Gastrocnemius medialis (tissue), 4 donors: ENCODE results near the gene CACNA1H. TPM values are rescaled to one million over a fixed set of nuclear protein-coding genes. Genes with fewer than 3 reads are reported as not detected.

Source experiments
- ATAC-seq, 2 donors: fragments of 150-250 bp; one replicate each; pipeline ENCODE4 v1.9.1; 2016
- DNase-seq, 2 donors: peaks; one replicate each; pipeline ENCODE4 v3.0.0-alpha.2; 2019
- H3K27ac ChIP-seq, 4 donors: fragments of 200-600 bp; sonication (generic); 1 replicate in 1 of 4; 2 replicates in 3 of 4; pipeline ENCODE4 v1.5.1; 2016 to 2018; ENCODE audit warnings: mild to moderate bottlenecking in 2 of 4, moderate library complexity in 1 of 4
- H3K27me3 ChIP-seq, 3 donors: fragments of 200-600 bp; sonication (generic) in 2 of 3; 1 replicate in 1 of 3; 2 replicates in 2 of 3; pipeline versions ENCODE4 v1.5.1 to v1.6.0; 2016 to 2019; ENCODE audit warnings: mild to moderate bottlenecking in 1 of 3, moderate library complexity in 1 of 3
- H3K36me3 ChIP-seq, 2 donors: fragments of 200-600 bp; sonication (generic) in 1 of 2; one replicate each; pipeline ENCODE4 v1.5.1; 2017 to 2018
- H3K4me1 ChIP-seq, 2 donors: fragments of 200-600 bp; sonication (generic) in 1 of 2; one replicate each; pipeline ENCODE4 v1.5.1; 2016 to 2017; ENCODE audit warnings: mild to moderate bottlenecking in 2 of 2
- H3K4me3 ChIP-seq, 4 donors: fragments of 200-600 bp; sonication (generic) in 3 of 4; 1 replicate in 1 of 4; 2 replicates in 3 of 4; pipeline ENCODE4 v1.5.1; 2016 to 2019; ENCODE audit warnings: mild to moderate bottlenecking in 2 of 4
- H3K9me3 ChIP-seq, 3 donors: fragments of 200-600 bp; sonication (generic) in 2 of 3; 1 replicate in 1 of 3; 2 replicates in 2 of 3; pipeline ENCODE4 v1.5.1; 2016 to 2019
- POLR2A ChIP-seq, 2 donors: fragments of 450-650 bp; IDR thresholded peaks; one replicate each; pipeline ENCODE4 v1.6.1; 2017; ENCODE audit warnings: antibody characterized with exemption in 2 of 2, mild to moderate bottlenecking in 2 of 2, moderate library complexity in 2 of 2
- in situ Hi-C, 4 donors: fragments of 200-750 bp; cut with MboI; loops; one replicate each; pipeline versions ENCODE4 v1.15.0 to v1.8.0; 2017; ENCODE audit warnings: low sequenced_read_pairs in 4 of 4
- intact Hi-C: fragments of 100-400 bp; cut with DNase I; formaldehyde crosslinking; loops from one replicate; pipeline ENCODE4 v1.15.1; 2023; ENCODE audit warnings: low total_unique reads
- total RNA-seq, 4 donors: library from RNA; depleted of rRNA; stranded (reverse); fragments of >200 nt; gene quantifications; one replicate each; pipeline versions ENCODE4 v1.1.0 to v1.2.3, GENCODE V29; 2016
- TF ChIP-seq, protein P1 (sequence below), 5 experiments: fragments of 450-650 bp in 3 of 5; fragments of 200-600 bp in 2 of 5; sonication (generic) in 2 of 5; IDR thresholded peaks in 4 of 5; conservative IDR thresholded peaks in 1 of 5; 1 replicate in 4 of 5; 2 replicates in 1 of 5; pipeline ENCODE4 v1.5.1; 2016 to 2019; ENCODE audit warnings: antibody characterized with exemption in 5 of 5, mild to moderate bottlenecking in 3 of 5, moderate library complexity in 3 of 5

The CACNA1H gene
- total RNA-seq, 4 donors from 2014 or later = 3.7 to 12.8 (median 4.5) TPM

- in situ Hi-C loops = no loop called here
- no peak overlapping the region for H3K4me3 ChIP-seq
- peaks cover 34 to 47% (median 45%) of the 10 kb centered on the region in 3 donors for H3K27me3 ChIP-seq
- ATAC-seq = no peak
- intact Hi-C loops = no loop called here
- no peaks in the 10 kb centered on the region for H3K9me3 ChIP-seq
- no peak for DNase-seq
- TF ChIP-seq, protein P1, sequence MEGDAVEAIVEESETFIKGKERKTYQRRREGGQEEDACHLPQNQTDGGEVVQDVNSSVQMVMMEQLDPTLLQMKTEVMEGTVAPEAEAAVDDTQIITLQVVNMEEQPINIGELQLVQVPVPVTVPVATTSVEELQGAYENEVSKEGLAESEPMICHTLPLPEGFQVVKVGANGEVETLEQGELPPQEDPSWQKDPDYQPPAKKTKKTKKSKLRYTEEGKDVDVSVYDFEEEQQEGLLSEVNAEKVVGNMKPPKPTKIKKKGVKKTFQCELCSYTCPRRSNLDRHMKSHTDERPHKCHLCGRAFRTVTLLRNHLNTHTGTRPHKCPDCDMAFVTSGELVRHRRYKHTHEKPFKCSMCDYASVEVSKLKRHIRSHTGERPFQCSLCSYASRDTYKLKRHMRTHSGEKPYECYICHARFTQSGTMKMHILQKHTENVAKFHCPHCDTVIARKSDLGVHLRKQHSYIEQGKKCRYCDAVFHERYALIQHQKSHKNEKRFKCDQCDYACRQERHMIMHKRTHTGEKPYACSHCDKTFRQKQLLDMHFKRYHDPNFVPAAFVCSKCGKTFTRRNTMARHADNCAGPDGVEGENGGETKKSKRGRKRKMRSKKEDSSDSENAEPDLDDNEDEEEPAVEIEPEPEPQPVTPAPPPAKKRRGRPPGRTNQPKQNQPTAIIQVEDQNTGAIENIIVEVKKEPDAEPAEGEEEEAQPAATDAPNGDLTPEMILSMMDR (IDR thresholded peaks at IDR 0.05 in 4 of 5, conservative IDR thresholded peaks at IDR 0.05 in 1 of 5) = no peak
- no peak for TF ChIP-seq POLR2A (IDR thresholded peaks at IDR 0.05)
- no peaks in the 10 kb centered on the region for H3K36me3 ChIP-seq
- H3K4me1 ChIP-seq = no peaks in the 10 kb centered on the region
- H3K27ac ChIP-seq = no peak overlapping the region
These were observed 109.9 kb downstream of the CACNA1H start for GRCh38 chr16:1262846-1263221.

DNA sequence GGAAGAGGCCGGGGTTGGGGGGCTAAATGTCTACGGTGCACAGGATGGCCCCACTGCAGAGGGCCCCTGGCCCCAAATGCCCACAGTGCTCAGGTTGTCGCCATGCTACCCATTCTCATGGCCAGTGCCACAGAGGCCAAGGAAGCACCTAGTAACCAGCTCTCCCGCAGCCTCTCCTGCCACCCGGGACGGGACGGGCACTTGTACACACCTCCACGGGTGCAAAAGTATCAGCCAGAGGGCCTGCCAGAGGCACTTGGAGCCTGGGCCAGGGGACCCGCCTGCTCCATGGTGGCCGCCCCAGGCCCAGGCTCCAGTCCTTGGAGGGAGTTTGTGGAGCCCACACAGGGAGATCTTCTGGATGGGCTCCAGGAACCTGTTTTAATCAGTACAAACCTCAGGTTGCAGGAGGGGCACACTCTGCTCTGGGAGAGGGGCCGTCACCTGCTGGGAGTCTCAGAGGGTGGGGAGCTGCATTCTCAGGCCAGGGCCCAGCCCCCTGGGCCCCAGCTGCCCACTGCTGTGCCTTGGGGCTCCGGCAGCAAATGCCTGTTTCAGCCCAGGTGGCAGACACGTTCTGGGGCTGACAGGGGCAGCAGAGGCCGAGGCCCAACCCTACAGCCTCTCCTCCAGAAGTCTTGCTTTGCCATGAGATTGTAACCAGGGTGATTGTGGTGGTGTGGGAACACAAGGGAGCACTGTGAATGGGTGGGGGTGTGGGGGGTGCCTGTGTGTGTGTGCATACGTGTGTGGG is 110.9 kb downstream of the CACNA1H start:
- Histone ChIP-seq H3K27me3 (peaks cover 34 to 46% (median 45%) of the 10 kb centered on the region in 3 donors), H3K4me3 (no peak overlapping the region), H3K27ac (no peak overlapping the region), H3K36me3 (no peaks in the 10 kb centered on the region), H3K4me1 (no peaks in the 10 kb centered on the region), H3K9me3 (no peaks in the 10 kb centered on the region)
- in situ Hi-C loops = no loop called here
- ATAC-seq (no peak), DNase-seq (no peak)
- TF ChIP-seq, protein P1 (IDR thresholded peaks at IDR 0.05 in 4 of 5, conservative IDR thresholded peaks at IDR 0.05 in 1 of 5) = no peak
- TF ChIP-seq POLR2A (IDR thresholded peaks at IDR 0.05) = no peak
- intact Hi-C loops = no loop called here

DNA sequence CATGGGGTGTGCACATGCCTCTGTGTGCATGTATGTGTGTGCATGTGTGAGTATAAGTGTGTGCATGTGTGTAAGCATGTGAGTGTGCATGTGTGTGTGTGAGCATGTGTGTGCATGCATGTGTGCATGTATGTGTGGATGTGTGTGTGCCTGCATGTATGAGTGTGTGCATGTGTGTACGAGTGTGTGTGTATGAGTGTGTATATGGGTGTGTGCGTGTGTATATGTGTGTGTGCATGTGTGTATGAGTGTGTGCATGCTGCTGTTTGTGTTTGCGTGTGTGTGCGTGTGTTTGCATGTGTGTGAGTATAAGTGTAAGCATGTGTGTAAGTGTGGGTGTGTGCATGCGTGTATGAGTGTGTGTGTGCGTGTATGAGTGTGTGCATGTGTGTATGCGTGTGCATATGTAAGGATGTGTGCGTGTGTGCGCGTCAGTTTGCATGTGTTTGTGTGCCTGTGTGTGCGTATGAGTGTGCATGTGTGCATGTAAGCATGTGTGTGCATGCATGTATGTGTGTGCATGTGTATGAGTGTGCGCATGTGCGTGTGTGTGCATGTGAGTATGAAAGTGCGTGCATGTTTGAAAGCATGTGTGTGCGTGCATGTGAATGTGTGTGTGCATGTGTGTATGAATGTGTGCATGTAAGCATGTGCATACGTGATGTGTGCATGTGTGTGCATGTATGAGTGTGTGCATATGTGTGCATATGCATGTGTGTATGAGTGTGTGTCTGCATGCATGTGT is 111.6 kb downstream of the CACNA1H start:
- TF ChIP-seq, protein P1 (IDR thresholded peaks at IDR 0.05 in 4 of 5, conservative IDR thresholded peaks at IDR 0.05 in 1 of 5) = no peak
- no peak for TF ChIP-seq POLR2A (IDR thresholded peaks at IDR 0.05)
- intact Hi-C loops (no loop called here), in situ Hi-C loops (no loop called here)
- Histone ChIP-seq H3K9me3 (no peaks in the 10 kb centered on the region), H3K4me3 (no peak overlapping the region), H3K27ac (no peak overlapping the region), H3K27me3 (peaks cover 28 to 39% (median 38%) of the 10 kb centered on the region in 3 donors), H3K36me3 (no peaks in the 10 kb centered on the region), H3K4me1 (no peaks in the 10 kb centered on the region)
- ATAC-seq (no peak), DNase-seq (no peak)

- in situ Hi-C loops (no loop called here), intact Hi-C loops (no loop called here)
- no peak for DNase-seq
- Histone ChIP-seq H3K9me3 (no peaks in the 10 kb centered on the region), H3K27me3 (peaks cover 24 to 32% (median 31%) of the 10 kb centered on the region in 3 donors), H3K27ac (no peak overlapping the region), H3K36me3 (no peaks in the 10 kb centered on the region), H3K4me1 (no peaks in the 10 kb centered on the region), H3K4me3 (no peak overlapping the region)
- no peak for ATAC-seq
- TF ChIP-seq, protein P1 (IDR thresholded peaks at IDR 0.05 in 4 of 5, conservative IDR thresholded peaks at IDR 0.05 in 1 of 5) = no peak
- no peak for TF ChIP-seq POLR2A (IDR thresholded peaks at IDR 0.05)
These were observed 112.3 kb downstream of the CACNA1H start for GRCh38 chr16:1265090-1265630.
